Measurements from ENCODE around the gene SMG6.

GRCh38 chr17:2204393-2204792 is 99.2 kb downstream of the SMG6 start:
- TF ChIP-seq CTCF (IDR thresholded peaks at IDR 0.05; ENCODE audit: extremely low read depth in 1 of 2, insufficient read depth in 1 of 2, low read depth in 1 of 2, low read length in 2 of 2): no peak
- TF ChIP-seq POLR2A (IDR thresholded peaks at IDR 0.05; ENCODE audit: low read depth, low read length): no peak
